CD4-positive, alpha-beta T cell treated with Interleukin-15 for 4 hours (primary cell): ENCODE data around the gene SIM1.
A peak's percentile ranks its signal among the peaks of the same experiment; 100 is the strongest.

Experiments used
- DNase-seq: peaks from one replicate; pipeline ENCODE4 v3.0.0-alpha.2; 2020; ENCODE audit warnings: low spot score

The SIM1 gene, protein sequence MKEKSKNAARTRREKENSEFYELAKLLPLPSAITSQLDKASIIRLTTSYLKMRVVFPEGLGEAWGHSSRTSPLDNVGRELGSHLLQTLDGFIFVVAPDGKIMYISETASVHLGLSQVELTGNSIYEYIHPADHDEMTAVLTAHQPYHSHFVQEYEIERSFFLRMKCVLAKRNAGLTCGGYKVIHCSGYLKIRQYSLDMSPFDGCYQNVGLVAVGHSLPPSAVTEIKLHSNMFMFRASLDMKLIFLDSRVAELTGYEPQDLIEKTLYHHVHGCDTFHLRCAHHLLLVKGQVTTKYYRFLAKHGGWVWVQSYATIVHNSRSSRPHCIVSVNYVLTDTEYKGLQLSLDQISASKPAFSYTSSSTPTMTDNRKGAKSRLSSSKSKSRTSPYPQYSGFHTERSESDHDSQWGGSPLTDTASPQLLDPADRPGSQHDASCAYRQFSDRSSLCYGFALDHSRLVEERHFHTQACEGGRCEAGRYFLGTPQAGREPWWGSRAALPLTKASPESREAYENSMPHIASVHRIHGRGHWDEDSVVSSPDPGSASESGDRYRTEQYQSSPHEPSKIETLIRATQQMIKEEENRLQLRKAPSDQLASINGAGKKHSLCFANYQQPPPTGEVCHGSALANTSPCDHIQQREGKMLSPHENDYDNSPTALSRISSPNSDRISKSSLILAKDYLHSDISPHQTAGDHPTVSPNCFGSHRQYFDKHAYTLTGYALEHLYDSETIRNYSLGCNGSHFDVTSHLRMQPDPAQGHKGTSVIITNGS

DNA sequence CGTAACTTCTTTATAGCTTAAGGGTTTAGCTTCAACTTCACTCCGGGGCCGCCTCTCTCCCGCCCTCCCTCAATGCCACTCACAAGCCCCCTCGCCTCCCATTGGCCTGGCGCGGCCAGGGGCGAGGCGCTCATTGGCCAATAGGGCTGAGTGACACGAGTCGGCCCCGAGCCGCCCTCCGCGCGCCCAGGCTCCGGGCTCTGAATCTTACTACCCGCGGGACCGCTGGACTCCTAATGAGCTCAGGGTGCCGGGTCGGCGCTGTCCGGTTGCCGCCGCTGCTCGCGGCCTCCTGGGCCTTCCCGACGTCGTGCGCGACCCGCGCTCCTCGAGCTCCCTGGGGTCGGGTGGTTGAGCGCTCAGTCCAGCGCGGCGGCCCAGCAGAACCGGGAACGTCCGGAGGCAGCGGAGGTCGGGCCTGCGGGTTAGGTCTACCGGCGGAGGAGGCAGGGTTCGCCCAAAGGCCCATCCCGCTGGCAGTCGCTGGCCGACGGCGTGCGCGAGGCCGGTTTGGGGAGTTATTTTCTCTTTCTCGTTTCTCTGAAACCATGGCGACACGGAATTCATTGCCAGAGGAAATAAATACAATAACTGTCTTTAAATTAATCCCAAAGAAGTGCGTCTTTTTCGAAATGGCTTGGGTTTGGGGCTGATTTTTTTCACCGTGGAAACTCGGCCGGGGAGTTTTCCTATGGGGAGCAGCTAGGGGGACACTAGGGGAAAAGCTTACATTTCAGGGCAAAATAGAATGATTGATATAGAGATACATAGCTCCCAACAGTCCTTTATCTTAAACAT is at the start of gene SIM1:
Gene SIM1 (minus strand): TSS at position 19 of the 798 bp plus-strand sequence. CDS start 1,453 bp downstream, outside the sequence.
- no peak for DNase-seq

DNA sequence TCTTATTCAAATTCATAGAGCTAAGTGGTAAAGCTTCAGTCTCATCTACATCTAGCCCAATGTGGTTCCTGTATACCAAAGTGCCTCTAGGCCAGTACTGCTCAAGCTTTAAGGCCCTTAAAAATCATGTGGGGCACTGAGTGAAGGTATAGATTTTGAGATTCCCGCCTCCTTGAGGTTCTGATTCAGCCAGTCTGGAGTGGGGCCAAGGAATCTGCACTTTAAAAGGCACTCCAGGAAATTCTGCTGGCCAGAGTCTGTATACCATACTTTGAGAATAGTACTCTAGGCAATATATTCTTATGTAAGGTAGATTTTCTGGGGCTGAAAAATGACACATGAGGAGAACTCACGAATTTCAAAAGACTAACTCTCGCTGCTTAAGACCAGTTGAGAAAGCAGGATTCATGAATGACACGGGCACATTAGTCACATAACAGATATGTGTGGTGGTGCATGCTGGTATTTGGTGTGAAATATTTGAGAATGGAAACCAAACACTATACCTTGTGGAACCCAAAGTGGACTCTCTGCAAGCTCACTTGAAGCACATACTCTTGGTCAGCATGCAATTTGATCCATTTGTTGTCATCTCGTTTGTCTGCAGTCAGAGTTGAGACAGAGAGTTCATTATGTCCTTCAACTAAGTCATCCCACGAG is 47.6 kb upstream of the SIM1 start:
- no peak for DNase-seq

DNA sequence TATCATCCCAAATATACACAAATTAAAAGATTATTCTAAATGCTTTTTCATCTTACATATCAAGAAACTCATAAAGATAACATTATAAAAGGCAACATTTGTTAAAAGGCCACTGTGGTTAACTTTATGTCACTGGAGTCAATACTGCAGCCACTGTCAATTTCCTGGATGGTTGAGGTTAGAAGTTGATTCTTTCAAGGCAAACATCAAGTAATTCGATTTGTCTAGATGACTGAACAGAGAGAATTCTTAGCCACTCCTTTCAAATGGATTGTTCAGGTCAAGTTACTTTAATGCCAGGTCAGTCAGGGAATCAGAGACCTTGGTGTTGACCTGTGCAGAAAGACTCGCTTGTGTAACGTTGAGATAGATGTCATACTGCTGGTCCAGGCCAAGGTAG is 44.4 kb upstream of the SIM1 start:
- no peak for DNase-seq

DNA sequence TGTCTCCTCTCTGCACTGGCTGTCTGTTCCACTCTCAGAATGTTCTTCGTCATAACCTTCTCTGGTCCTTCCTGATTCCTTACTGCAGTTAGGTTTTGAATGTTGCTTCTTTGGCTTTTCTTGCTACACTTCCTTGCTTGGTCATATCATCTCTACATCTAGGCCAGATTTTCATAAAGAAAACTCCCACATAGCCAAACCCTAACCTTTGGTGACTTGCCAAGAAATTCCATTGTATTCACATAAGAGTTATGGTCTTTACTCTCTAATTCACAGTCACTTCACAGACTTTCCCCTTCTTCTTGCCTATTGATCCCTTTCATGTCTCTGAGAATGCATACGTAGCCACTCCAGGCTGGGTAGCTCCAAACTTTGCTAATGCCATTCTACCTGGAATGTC is 41.9 kb upstream of the SIM1 start:
- DNase-seq: no peak

DNA sequence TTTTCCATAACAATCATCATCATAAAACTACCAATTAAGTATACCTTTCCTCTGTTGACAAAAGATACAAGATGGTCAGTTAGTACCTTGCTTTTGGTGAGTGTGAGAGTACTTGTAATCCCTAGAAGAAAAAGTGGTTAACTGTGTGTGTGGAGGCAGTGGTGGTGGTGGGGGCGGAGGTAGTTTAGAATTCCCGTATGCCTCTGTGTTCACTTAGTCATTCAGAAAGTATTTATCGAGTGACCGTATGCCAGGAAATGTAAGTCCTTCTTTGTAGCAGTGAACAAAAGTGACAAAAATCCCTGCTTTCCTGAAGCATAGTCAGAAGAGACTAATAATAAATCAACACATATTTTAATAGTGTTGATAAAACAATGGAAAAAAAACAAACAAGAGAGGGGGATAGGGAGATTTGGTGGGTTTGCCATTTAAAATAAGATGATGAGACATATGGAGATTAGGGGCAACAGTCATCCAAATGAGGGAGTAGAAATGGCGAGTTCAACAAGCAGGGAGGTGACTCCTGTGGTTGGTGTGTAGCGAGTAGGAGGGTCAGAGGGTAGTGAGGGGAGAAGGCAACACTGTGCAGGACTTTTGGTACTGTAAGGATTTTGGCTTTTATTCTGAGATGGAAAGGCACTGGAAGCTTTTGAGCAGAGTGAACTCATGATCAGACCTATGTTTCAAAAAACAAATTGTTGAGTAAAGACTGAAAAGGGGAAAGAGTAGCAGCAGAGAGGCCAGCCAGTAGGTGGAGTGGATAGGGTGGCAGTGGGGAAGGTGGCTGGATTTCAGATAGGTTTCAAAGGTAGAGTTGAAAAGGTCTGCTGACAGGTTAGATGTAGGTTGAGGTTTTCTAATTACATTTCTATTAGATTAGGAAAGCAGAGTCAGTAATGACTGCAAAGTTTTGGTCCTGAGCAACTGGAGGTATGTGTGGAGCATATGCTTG is 40.3 kb upstream of the SIM1 start:
- no peak for DNase-seq

DNA sequence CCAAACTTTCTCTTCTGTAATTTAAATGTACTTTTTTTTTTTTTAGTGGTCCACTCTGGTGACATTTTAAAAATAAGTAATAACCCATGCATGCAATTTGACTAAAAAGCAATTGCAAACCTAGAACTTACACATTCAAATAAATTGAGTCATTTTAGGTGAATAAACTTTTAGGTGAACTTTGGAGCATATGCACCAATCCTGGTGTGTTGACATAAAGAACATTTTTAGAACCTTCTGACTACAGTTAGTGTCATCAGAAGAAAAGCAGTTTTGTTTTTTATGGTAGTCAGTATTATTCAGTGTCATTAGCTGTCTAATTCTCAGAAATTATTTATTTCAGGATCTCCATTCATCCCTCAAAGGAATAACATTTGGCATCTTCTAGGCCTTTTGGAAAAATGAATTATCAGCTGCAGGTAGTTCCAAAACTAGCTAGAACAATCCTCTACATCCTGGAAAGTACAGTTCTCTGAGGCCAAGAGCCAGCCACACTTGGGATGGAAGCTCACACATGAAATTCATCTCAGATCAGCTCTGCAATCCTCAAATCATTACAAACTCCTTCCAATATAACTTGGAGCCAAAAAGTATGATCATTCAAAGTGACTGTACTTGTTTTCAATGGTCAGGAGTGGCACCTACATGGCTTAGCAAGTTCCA is 38.5 kb upstream of the SIM1 start:
- DNase-seq: no peak

DNA sequence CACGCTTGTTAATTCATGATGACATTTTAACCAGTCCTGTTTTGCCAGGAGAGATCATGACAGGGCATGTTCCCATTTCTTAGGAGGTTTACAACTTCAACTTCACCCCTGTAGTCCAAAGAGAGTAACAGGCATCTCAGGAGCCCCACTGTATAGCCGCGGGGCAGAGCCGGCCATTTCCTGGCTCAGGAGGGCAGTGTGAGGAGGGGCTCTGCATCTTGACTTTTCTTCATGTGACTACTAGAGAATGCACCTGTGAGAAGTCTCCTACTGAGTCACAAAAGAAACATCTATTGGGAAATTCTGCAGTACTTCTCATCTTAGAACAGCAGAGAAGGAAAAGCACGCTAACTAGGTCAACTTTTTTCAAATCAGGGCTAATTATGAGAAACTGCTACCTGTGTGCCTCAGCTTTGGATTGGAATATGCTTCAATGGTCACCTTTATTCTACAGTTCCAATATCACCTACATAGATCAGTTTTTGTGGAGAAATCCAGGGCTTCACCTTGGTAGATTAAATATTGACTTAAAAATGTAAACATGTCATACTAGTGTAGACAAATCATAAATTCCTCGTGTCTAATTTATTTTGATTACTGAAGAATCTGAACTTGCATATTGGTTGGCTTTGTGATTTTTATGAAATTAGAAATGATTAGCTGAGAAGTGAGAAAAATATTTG is 28.6 kb upstream of the SIM1 start:
- no peak for DNase-seq

DNA sequence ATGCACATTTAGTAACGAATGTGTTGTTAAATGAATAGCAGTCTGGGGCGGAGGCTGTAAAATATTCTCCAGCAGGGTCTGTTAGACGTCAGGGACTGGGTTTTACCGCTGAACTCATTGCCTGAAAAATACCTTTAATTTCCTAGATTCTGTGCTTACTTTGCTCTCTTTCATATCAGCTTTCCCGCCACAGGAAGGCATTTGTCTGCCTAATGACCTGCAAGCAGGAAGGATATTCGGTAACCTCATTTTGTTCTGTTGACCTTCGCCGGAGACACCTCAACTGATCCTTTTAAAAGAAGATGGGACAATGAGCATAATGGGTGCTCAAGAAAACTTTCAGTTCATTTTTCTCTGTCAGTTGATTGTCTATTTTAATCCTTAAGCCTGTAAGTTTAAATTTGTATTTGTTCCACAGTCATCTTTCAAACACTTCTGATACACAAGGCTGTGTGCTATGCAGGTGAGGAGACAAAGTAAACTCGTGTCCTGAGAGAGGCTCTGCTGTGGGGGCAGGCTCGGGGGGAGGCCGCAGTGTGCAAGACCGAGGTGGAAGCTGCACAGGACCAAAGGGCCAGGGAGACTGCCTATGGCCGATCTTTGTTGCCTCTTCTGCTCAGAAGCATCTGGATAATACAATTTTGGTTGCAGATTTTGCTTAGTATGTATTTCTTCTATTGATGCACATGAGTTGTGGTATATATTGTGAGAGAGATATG is 27.4 kb upstream of the SIM1 start:
- DNase-seq: no peak

DNA sequence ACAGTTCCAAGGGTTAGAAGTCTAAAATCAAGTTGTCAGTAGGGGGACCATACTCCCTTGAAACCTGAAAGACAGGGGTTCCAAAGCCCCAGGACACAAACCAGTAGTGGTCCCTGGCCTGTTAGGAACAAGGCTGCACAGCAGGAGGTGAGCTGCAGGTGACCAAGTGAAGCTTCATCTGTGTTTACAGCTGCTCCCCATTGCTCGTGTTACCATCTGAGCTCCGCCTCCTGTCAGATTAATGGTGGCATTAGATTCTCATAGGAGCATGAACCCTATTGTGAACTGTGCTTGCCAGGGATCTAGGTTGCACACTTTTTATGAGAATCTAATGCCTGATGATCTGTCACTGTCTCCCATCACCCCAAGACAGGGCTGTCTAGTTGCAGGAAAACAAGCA is 25.3 kb upstream of the SIM1 start:
- DNase-seq: no peak

DNA sequence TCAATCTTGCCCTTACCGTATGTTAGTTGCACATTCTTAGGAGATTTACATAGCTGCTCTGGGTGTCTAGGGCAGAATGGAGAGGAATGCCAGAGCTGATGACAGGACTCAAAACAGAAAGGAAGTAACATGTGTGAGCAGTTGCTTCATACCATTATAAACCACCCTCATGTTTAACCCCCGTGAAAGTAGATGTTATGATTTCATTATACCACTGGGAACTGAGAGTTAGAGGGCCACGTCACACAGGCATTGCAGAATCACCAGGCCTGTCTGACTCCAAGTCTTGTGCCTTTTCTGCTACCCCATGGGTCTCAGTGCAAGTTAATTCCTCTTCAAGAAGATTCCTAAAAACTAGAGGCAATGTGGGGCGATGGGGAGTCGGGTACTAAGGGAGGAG is 23.5 kb upstream of the SIM1 start:
- no peak for DNase-seq

DNA sequence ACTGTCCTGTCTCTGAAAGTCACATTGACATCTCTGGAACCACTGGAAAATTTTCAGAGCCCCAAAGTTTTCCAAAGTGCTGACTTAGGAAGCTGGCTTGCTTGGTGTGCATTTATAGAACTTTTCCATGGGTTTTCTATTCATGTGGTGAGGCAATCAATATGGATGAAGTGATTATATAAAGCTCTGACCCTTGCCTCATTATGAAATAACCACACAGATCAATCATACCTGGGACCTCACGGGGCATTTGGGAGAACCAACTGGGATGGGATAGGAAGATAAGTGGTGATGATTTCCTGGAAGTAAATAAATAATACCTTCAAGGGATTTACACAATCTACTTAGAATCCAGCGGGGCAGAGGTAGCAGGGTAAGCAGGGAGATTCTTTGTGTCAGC is 22.9 kb upstream of the SIM1 start:
- no peak for DNase-seq

DNA sequence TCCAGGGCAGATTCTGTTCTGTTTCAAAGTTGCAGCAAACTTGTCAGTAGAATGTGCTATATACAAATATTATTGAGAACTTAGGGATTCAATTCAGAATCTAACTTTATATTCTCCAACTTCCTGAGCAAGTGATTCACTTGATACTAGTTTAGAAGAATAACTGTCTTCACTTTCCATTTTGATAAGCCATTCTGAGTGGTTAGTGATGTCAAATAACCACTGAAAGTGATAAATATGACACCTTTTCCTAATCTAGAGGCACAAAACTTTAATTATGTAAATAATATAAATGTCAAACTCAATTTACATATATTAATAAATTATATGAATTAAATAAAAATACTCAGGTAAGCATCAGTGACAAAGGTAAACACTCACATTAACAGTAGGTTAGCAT is 20.5 kb upstream of the SIM1 start:
- DNase-seq: no peak

DNA sequence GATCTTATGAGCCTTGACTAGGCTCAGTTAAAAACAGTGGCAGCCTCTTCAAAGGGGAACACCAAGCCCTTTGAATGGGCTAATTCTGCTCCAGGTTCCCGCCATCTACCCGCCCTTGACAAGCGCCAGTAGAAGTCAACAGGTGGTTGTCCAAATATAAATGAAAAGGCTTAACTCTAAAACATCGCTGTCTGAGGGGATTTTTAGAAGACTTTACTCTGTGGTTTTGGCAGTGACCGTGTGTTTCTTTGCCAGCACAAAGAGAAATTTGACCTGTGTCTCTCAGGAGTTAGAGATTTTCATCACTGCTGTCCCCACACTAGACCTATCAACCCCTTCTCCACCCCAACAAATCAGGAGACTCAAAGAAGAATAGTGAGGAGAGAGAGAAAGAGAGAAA is 19.8 kb upstream of the SIM1 start:
- DNase-seq: no peak

DNA sequence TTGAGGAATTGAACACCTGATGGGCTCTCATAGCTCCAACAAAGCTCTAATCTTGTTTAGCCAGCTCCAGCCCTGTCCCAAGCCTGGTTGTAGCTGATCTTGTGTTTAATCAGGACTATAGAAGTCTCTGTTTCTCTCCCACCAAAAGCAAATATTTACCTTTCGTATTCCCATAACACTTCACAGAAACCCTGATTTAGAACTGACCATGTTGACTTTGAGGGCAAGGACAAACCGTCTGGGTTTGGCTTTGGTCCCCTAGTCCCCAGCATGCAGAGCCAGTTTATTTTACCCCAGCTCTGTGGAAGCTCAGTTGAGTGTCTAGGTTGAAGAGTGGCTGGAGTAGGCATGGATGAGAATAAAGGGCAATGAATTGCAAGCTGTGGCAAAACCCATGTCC is 18.0 kb upstream of the SIM1 start:
- no peak for DNase-seq

DNA sequence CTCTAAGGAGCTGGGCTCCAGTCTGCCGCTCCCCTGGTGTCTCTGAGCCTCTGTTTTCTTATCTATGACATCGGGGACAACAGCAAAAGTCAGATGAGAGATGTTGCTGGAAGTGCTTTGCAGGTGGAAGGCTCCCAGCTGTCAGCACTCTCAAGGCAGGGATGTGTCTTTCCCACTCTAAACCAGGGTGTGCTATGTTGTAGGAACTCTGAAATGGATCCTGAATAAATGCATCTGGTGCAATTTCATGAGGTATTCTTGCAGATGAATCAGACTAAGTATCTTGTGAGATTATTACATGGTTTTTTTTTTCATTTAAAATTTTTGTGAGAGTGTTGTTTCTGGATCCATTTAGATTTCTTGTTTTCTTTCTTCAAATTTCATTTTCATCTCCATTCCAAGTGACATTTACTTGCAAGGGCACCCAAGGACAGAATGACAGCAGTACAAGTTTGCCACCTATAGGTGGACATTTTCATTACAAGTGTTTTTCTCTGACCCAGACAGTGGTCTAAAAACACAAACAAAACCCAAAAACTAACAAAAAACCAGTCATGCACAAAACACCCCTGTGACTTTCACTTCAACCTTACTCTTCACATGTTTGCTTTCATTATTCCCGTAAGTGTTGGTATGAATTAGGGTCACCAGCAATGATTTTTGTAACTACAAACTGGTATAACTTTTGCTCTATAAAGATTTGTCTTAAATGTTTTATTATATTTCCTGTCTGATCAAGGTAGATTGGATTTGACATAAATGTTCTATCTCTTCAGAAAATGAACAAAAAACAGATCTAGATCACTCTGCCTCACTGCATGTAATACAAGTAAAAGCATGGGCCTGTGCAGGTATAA is 14.7 kb upstream of the SIM1 start:
- peak; percentile 28 for DNase-seq

DNA sequence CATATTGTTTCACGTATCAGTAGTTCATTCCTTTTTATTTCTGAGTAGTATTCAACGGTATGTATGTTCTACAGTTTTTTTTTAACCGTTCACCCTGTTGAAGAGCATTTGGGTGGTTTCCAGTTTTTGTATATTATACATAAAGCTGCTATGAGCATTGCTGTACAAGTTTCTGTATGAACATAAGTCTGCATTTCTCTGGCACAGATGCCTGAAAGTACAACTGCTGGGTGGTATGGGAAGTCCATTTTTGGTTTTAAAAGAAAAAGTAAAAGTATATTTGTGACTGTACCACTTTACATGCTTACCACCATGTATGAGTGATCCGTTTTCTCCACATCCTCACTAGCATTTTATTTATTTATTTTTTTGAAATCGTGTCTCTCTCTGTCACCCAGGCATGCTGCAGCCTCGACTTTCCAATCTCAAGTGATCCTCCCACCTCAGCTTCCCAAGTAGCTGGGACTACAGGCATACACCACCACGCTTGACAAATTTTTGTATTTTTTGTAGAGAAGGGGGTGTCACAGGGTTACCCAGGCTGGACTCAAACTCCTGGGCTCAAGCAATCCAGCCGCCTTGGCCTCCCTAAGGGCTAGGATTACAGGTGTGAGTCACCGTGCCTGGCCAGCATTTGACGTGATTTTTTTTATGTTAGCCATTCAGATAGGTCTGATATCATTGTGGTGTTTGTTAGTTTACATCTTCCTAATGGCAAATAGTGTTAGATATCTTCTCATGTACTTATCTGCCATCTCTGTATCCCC is 11.0 kb upstream of the SIM1 start:
- no peak for DNase-seq

DNA sequence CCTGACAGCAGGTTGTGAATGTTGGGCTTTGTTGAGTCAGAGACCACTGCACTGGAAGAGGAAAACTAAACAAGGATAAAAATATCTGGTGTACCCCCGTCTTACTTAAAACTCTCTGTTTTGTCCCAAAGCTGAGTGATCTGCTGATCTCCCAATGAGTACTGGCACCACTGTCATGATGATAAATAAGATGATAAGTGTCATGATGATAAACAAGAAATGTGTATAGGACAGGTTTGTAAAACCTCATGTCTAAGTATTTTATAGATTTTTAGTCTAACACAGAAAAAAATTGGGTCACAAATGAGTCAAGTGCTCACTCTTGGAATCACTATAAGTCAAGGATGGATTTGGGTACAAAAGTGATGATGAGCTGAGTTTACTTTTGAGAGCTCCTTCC is 8.5 kb upstream of the SIM1 start:
- no peak for DNase-seq
